OCI-LY3 (cell line): Measurements from ENCODE around the gene NECAP2.

Source experiments
- H2AFZ ChIP-seq: fragments of 200-600, 300-600 bp; shearing (Covaris generic); 2 replicates; pipeline ENCODE4 v1.6.0; 2014; ENCODE audit warnings: antibody characterized with exemption, low read depth, low read length
- H3K27ac ChIP-seq: fragments of 200-600, 300-600 bp; sonication (generic); 2 replicates; pipeline ENCODE4 v1.5.1; 2014; ENCODE audit warnings: mild to moderate bottlenecking, low read length, moderate library complexity, mixed read lengths
- H3K27me3 ChIP-seq: fragments of 200-600, 300-600 bp; sonication (generic); 2 replicates; pipeline ENCODE4 v1.6.1; 2014; ENCODE audit warnings: low read depth, low read length, mixed read lengths
- H3K36me3 ChIP-seq: fragments of 200-600, 300-600 bp; sonication (generic); replicated peaks from 2 replicates; pipeline ENCODE3; 2014; ENCODE audit warnings: low read depth, low read length, mixed read lengths
- H3K4me1 ChIP-seq: fragments of 300-600, 200-600 bp; sonication (generic); 2 replicates; pipeline ENCODE4 v1.6.1; 2014; ENCODE audit warnings: low read length, mixed read lengths
- H3K4me2 ChIP-seq: fragments of 200-600, 300-600 bp; sonication (generic); 2 replicates; pipeline ENCODE4 v1.6.1; 2014; ENCODE audit warnings: low read length, mixed read lengths
- H3K4me3 ChIP-seq: fragments of 300-600, 200-600 bp; sonication (generic); 2 replicates; pipeline ENCODE4 v1.5.1; 2014; ENCODE audit warnings: antibody characterized with exemption, mild to moderate bottlenecking, low read length, moderate library complexity
- H3K79me2 ChIP-seq: fragments of 300-600, 200-600 bp; shearing (Covaris generic); 2 replicates; pipeline ENCODE4 v1.6.1; 2014; ENCODE audit warnings: mild to moderate bottlenecking, low read length, mixed read lengths
- H3K9ac ChIP-seq: fragments of 300-600, 200-600 bp; shearing (Covaris generic); 2 replicates; pipeline ENCODE4 v1.6.0; 2014; ENCODE audit warnings: mild to moderate bottlenecking, low read length, moderate library complexity
- H3K9me3 ChIP-seq: fragments of 200-600, 300-600 bp; shearing (Covaris generic); 2 replicates; pipeline ENCODE4 v1.6.1; 2014; ENCODE audit warnings: low read length, mixed read lengths; ENCODE audit not compliant: insufficient read depth
- H4K20me1 ChIP-seq: fragments of 200-600, 300-600 bp; sonication (generic); 2 replicates; pipeline ENCODE4 v1.6.1; 2016; ENCODE audit warnings: low read length, mixed read lengths; ENCODE audit not compliant: insufficient read depth
- EZH2phosphoT487 ChIP-seq: fragments of 200-600 bp; shearing (Covaris generic); IDR thresholded peaks from 2 replicates; pipeline ENCODE4 v1.6.1; 2018; ENCODE audit warnings: antibody characterized with exemption, mixed run types, low read depth
- TF ChIP-seq, protein P1 (sequence below): fragments of 200-600, 300-600 bp; sonication (generic); IDR thresholded peaks from 2 replicates; pipeline ENCODE4 v1.5.1; 2014; ENCODE audit warnings: antibody characterized with exemption, low read length, low read depth

NECAP2 gene, protein sequence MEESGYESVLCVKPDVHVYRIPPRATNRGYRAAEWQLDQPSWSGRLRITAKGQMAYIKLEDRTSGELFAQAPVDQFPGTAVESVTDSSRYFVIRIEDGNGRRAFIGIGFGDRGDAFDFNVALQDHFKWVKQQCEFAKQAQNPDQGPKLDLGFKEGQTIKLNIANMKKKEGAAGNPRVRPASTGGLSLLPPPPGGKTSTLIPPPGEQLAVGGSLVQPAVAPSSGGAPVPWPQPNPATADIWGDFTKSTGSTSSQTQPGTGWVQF

DNA sequence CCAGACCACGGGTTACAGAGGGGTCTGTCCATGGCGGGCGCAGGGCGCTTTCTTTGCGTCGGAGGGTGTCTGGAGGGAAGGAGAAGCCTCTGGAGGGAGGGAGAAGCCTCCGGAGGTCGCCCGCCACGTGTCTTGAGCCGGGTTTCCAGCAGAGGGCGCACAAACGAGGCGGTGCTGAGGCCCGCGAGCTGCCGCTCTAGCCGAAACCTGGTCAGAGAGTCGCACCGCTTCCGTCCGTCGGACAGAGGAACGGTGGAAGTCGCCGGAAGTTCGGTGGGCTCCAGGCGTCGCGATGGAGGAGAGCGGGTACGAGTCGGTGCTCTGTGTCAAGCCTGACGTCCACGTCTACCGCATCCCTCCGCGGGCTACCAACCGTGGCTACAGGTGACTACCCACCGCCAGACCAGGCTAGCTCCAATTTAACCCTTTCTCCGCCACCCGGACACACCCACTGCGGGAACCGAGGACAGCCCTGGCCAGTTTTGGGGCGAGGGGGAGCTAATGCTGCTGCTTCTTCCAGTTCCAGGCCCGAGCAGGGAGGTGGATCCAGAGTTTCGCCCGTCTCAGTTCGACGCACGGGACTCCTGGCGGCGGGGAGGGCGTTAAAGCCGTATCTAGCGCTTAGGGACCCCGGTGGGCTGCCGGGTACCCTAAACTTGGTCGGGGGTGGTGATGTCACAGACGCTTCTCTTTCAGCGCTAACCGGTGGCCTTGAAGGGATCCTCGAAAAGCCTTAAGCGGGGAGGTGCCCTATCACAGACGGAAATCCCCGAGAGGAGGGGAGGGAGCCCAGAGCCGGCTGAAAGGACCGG is at the start of gene NECAP2:
TSS of gene NECAP2 (plus strand) at position 255 of the 812 bp plus-strand sequence. CDS start at position 293, 38 bp downstream.
- Histone ChIP-seq H3K27me3 (no peaks in the 10 kb centered on the region), H3K4me2 (peak within 1 kb of the TSS; percentile 97), H4K20me1 (no peaks in the 10 kb centered on the region), H3K9me3 (no peaks in the 10 kb centered on the region), H3K4me1 (peaks cover 13% of the 10 kb centered on the region), H3K9ac (peak within 1 kb of the TSS; percentile 94), H3K36me3 (peaks cover 14% of the 10 kb centered on the region), H3K79me2 (peaks cover 37% of the 10 kb centered on the region), H3K4me3 (peak within 1 kb of the TSS; percentile 98), H2AFZ (peak within 1 kb of the TSS; percentile 97), H3K27ac (peak within 1 kb of the TSS; percentile 76)
- TF ChIP-seq, protein P1, sequence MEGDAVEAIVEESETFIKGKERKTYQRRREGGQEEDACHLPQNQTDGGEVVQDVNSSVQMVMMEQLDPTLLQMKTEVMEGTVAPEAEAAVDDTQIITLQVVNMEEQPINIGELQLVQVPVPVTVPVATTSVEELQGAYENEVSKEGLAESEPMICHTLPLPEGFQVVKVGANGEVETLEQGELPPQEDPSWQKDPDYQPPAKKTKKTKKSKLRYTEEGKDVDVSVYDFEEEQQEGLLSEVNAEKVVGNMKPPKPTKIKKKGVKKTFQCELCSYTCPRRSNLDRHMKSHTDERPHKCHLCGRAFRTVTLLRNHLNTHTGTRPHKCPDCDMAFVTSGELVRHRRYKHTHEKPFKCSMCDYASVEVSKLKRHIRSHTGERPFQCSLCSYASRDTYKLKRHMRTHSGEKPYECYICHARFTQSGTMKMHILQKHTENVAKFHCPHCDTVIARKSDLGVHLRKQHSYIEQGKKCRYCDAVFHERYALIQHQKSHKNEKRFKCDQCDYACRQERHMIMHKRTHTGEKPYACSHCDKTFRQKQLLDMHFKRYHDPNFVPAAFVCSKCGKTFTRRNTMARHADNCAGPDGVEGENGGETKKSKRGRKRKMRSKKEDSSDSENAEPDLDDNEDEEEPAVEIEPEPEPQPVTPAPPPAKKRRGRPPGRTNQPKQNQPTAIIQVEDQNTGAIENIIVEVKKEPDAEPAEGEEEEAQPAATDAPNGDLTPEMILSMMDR = peak; percentile 63
- TF ChIP-seq EZH2phosphoT487 = no peak

DNA sequence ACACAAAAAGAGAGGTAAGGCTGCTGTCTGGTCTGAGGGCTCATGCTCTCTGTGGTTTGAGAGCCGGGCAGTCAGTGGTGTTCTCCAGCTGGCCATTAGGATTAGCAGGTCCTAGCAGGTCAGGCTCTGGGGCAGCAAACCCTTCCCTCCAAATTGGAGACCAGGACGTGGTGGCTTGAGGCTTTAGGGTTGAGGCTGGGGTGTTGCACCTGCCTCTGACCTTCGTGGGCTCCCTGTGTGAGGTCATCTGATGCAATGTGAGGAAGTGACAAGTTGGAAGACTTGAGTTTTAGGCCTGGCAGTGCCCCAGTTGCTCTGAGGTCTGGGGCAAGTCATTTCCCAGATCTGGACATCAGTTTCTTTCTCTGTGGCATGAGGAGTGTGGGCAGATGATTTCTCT is 49.1 kb upstream of the NECAP2 start:
- Histone ChIP-seq H3K27ac (no peak overlapping the region), H3K4me3 (no peak overlapping the region), H3K4me1 (peaks cover 24% of the 10 kb centered on the region), H4K20me1 (peaks cover 31% of the 10 kb centered on the region), H2AFZ (no peak overlapping the region), H3K4me2 (no peak overlapping the region), H3K79me2 (peaks cover 62% of the 10 kb centered on the region), H3K36me3 (peaks cover 5% of the 10 kb centered on the region), H3K9me3 (no peaks in the 10 kb centered on the region), H3K9ac (no peak overlapping the region), H3K27me3 (no peaks in the 10 kb centered on the region)
- TF ChIP-seq, protein P1 = no peak
- no peak for TF ChIP-seq EZH2phosphoT487

- peaks cover 9% of the 10 kb centered on the region for H3K4me1 ChIP-seq
- no peak overlapping the region for H3K9ac ChIP-seq
- H4K20me1 ChIP-seq = peaks cover 31% of the 10 kb centered on the region
- peaks cover 51% of the 10 kb centered on the region for H3K79me2 ChIP-seq
- no peak overlapping the region for H3K4me3 ChIP-seq
- TF ChIP-seq, protein P1 = no peak
- no peak for TF ChIP-seq EZH2phosphoT487
- H3K9me3 ChIP-seq = no peaks in the 10 kb centered on the region
- peaks cover 5% of the 10 kb centered on the region for H3K36me3 ChIP-seq
- H2AFZ ChIP-seq = no peak overlapping the region
- H3K27ac ChIP-seq = no peak overlapping the region
- H3K27me3 ChIP-seq = no peaks in the 10 kb centered on the region
- H3K4me2 ChIP-seq = no peak overlapping the region
These were observed 47.6 kb upstream of the NECAP2 start for GRCh38 chr1:16392740-16393569.
